Subcutaneous adipose tissue (tissue), 4 donors: ENCODE data around the gene ACP2. TPM values are rescaled to one million over a fixed set of nuclear protein-coding genes. Genes with fewer than 3 reads are reported as not detected.

Experiments
- CTCF ChIP-seq: fragments of 450-650 bp; IDR thresholded peaks from one replicate; pipeline ENCODE4 v1.5.1; 2016; ENCODE audit warnings: low read depth, mild to moderate bottlenecking, control low read depth, antibody characterized with exemption, moderate library complexity
- total RNA-seq, 4 donors: library from RNA; depleted of rRNA; stranded (reverse); fragments of >200 nt; gene quantifications; one replicate each; pipeline ENCODE4 v1.1.0, GENCODE V29; 2016

The ACP2 gene
- 100 to 1,000 TPM in 1 of 4 donors, 10 to 100 TPM in 3; 30.7 to 116 (median 42.3) TPM for total RNA-seq

GRCh38 chr11:47248664-47249377, at the start of gene ACP2:
Gene ACP2, minus strand, starts transcription at chr11:47248814. Its CDS starts 25 bp downstream, at chr11:47248789.
- no peak for TF ChIP-seq CTCF

- TF ChIP-seq CTCF = no peak
Measured at GRCh38 chr11:47296045-47296444, 47.4 kb upstream of the ACP2 start.

- TF ChIP-seq CTCF = no peak
Measured at GRCh38 chr11:47295385-47295784, 46.8 kb upstream of the ACP2 start.

- TF ChIP-seq CTCF = no peak
Measured at GRCh38 chr11:47289856-47290255, 41.2 kb upstream of the ACP2 start.

GRCh38 chr11:47288066-47288465, 39.5 kb upstream of the ACP2 start:
- TF ChIP-seq CTCF = no peak

GRCh38 chr11:47285969-47286770, 37.6 kb upstream of the ACP2 start:
- no peak for TF ChIP-seq CTCF

GRCh38 chr11:47284151-47284550, 35.5 kb upstream of the ACP2 start:
- TF ChIP-seq CTCF = no peak
